BLaER1 treated with 17β-estradiol and CSF1 and Interleukin-3, amounts not matched to agents 10 nM and 100 nM (cell line): Measurements from ENCODE around the gene KCND2.

ENCODE experiments used
- H3K27ac ChIP-seq, 11 experiments: shearing (Covaris generic); formaldehyde crosslinking; 2 replicates each; pipeline ENCODE4 v1.8.1; 2022
- H3K27me3 ChIP-seq, 11 experiments: shearing (Covaris generic); formaldehyde crosslinking; 2 replicates each; pipeline ENCODE4 v1.8.1; 2022
- H3K36me3 ChIP-seq, 11 experiments: shearing (Covaris generic); formaldehyde crosslinking; 2 replicates each; pipeline ENCODE4 v1.8.1; 2022
- H3K4me1 ChIP-seq, 10 experiments: shearing (Covaris generic); formaldehyde crosslinking; 2 replicates each; pipeline ENCODE4 v1.8.1; 2022
- H3K4me2 ChIP-seq, 11 experiments: shearing (Covaris generic); formaldehyde crosslinking; 2 replicates each; pipeline ENCODE4 v1.8.1; 2022
- H3K4me3 ChIP-seq, 10 experiments: shearing (Covaris generic); formaldehyde crosslinking; 2 replicates each; pipeline ENCODE4 v1.8.1; 2022
- H3K9ac ChIP-seq, 11 experiments: shearing (Covaris generic); formaldehyde crosslinking; 2 replicates each; pipeline ENCODE4 v1.8.1; 2022
- H3K9me3 ChIP-seq, 11 experiments: shearing (Covaris generic); formaldehyde crosslinking; replicated peaks in 1 of 11; 2 replicates each; pipeline ENCODE4 v1.8.1; 2022
- H4K20me1 ChIP-seq, 11 experiments: shearing (Covaris generic); formaldehyde crosslinking; 2 replicates each; pipeline ENCODE4 v1.8.1; 2022
- Cebpa-rat ChIP-seq, 11 experiments: shearing (Covaris generic); IDR thresholded peaks; 2 replicates each; pipeline ENCODE4 v1.8.1; 2022

Gene KCND2

DNA sequence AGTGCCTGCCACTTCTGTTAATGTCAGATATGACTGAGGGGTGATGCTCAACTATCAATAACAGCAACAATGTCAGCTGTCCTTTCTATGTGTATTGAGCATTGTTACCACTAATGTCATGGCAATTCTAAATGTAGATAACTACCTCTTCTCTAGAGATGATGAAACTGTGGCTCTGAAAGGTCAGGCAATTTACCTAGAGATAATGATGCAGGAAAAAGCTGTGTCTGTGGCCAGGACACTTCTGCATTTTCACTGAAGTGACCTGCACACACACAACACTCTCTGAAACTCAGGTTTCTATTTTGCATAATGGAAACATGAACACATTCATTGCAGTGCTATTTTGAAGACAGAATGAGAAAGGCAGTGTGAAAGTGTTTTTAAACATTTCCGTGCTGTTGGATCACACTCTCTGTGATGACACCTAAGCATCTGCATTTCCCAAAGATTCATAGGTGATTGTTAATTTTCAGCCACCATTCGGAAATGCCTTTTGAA, 148.2 kb downstream of the KCND2 start:
- Histone ChIP-seq H3K9ac (no peak overlapping the region), H4K20me1 (no peaks in the 10 kb centered on the region), H3K4me1 (no peaks in the 10 kb centered on the region), H3K27me3 (no peaks in the 10 kb centered on the region), H3K4me2 (no peak overlapping the region), H3K4me3 (no peak overlapping the region), H3K27ac (no peak overlapping the region), H3K9me3 (no peaks in the 10 kb centered on the region), H3K36me3 (no peaks in the 10 kb centered on the region)
- TF ChIP-seq Cebpa-rat (IDR thresholded peaks at IDR 0.05) = no peak

DNA sequence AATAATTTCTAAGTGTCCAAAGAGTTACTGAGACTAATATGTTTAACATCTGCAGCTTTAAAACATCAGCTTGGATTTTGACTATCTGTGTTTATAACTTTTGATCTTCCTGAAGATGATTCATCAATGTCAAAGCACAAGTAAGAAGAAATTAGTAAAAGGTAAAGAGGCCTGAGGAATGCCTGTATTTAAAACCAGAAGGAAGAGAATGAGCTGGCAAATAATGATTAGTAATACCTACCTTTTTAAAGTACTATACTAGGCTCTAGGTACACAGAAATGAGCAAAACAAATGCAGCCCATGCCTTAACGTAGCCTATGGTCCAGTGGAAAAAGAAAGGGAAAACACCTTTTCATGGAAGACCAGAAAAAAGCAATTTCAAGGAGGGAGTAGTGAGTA, 158.0 kb downstream of the KCND2 start:
- no peak overlapping the region for H3K4me2 ChIP-seq
- no peak overlapping the region for H3K4me3 ChIP-seq
- no peaks in the 10 kb centered on the region for H3K9me3 ChIP-seq
- no peak overlapping the region for H3K9ac ChIP-seq
- TF ChIP-seq Cebpa-rat (IDR thresholded peaks at IDR 0.05) = no peak
- H3K36me3 ChIP-seq = no peaks in the 10 kb centered on the region
- H3K27me3 ChIP-seq = no peaks in the 10 kb centered on the region
- H4K20me1 ChIP-seq = no peaks in the 10 kb centered on the region
- no peaks in the 10 kb centered on the region for H3K4me1 ChIP-seq
- no peak overlapping the region for H3K27ac ChIP-seq

DNA sequence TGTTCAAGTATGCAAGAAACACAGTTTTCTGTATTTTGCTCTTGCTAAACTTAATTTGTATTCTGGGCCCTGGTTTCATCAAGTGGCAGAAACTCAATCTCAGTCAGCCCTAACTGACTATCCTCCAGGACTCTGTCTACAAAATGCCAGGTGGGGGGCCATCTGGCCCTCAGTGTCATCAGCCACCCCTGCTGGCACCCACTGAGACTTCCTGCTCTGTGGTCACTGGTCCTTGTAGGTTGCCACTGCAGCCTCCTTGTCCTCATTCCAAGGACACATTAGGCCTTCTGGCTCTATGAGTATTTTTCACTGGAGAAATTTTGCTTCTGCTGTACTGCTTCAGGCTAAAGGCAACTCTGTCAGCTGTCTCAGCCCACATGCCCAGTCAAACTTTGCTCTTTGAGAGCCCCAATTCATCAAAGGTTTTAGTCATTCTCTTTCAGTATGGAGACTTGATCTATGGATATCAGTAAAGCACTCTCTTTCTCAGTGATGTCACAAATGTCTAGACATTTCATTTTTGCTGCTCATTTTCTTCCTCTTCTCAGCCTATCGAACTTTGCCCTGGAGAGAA, 163.6 kb downstream of the KCND2 start:
- Histone ChIP-seq H3K27ac (no peak overlapping the region), H3K4me1 (0 out of 20 replicates have a peak, but pooled peaks cover 0 to 3% (median 0%) of the 10 kb centered on the region in 10 experiments)
- TF ChIP-seq Cebpa-rat (IDR thresholded peaks at IDR 0.05) = no peak

DNA sequence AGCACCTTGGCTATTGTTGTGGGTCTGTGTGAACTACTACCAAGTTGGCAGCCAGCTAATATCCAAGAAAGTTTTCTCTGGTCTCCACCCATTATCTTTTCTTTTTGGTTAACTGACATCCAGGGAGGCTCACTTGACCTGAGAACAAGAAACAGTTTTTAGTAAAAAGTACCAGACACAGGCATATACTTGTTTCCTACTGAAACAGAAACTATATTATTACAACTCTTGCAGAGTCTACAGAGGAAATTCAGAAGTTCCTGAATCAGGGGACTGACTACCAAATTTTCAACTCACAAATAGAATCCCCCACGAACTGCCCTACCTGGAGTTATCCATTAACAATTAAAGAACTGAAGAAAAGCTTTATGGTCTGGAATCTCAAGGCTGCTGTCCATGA, 168.9 kb downstream of the KCND2 start:
- no peaks in the 10 kb centered on the region for H3K4me1 ChIP-seq
- H4K20me1 ChIP-seq = no peaks in the 10 kb centered on the region
- H3K9ac ChIP-seq = no peak overlapping the region
- H3K27ac ChIP-seq = no peak overlapping the region
- H3K27me3 ChIP-seq = no peaks in the 10 kb centered on the region
- no peaks in the 10 kb centered on the region for H3K36me3 ChIP-seq
- no peak overlapping the region for H3K4me3 ChIP-seq
- no peak overlapping the region for H3K4me2 ChIP-seq
- H3K9me3 ChIP-seq = no peaks in the 10 kb centered on the region
- TF ChIP-seq Cebpa-rat (IDR thresholded peaks at IDR 0.05) = no peak

More for the DNA sequence above, 163.6 kb downstream of the KCND2 start:
- H3K36me3 ChIP-seq = no peaks in the 10 kb centered on the region
- H3K27me3 ChIP-seq = no peaks in the 10 kb centered on the region
- no peak overlapping the region for H3K4me3 ChIP-seq
- no peak overlapping the region for H3K4me2 ChIP-seq
- H4K20me1 ChIP-seq = no peaks in the 10 kb centered on the region
- H3K9ac ChIP-seq = no peak overlapping the region
- no peaks in the 10 kb centered on the region for H3K9me3 ChIP-seq

DNA sequence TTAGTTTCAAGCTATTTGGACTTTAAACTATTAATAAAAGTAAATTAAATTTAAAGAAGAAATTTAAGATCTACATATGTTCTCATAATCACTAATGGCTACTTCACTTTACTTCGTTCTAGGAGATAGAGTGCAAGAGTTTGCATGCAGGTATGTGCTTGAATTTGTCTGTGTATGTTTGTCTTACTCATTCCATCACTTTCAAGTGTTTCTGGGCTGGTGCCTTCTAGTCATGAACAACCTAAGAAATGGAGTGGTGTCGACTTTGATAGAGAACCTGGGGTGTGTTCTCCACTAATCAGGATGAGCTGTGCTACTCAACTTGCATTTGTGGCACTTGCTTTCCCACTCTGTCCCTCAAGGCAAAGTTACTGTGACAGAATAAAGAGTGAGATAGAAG, 169.9 kb downstream of the KCND2 start:
- Histone ChIP-seq H4K20me1 (no peaks in the 10 kb centered on the region), H3K9me3 (no peaks in the 10 kb centered on the region), H3K36me3 (no peaks in the 10 kb centered on the region), H3K9ac (no peak overlapping the region), H3K4me2 (no peak overlapping the region), H3K4me3 (no peak overlapping the region), H3K27me3 (no peaks in the 10 kb centered on the region), H3K27ac (no peak overlapping the region), H3K4me1 (no peaks in the 10 kb centered on the region)
- TF ChIP-seq Cebpa-rat (IDR thresholded peaks at IDR 0.05) = no peak

DNA sequence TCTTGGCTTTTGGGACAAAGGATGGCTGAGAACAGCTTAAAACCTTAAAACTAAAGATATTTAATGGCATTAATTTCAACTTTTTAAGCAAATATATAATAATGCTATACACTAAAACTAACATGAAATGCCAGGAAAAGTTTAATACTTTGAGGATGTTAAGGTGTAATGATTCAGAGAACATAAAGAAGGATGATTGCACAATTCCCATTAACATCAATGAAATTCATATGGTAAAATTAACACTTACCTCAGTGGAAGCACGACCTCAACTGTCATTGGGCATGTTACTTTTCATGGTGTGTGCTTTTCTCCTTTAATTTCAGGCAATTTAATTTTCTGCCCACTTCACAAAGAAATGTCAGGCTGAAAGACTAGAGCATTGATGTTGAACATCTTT, 171.7 kb downstream of the KCND2 start:
- no peaks in the 10 kb centered on the region for H3K9me3 ChIP-seq
- H3K36me3 ChIP-seq = no peaks in the 10 kb centered on the region
- TF ChIP-seq Cebpa-rat (IDR thresholded peaks at IDR 0.05) = no peak
- H4K20me1 ChIP-seq = no peaks in the 10 kb centered on the region
- no peaks in the 10 kb centered on the region for H3K27me3 ChIP-seq
- H3K4me1 ChIP-seq = no peaks in the 10 kb centered on the region
- H3K4me2 ChIP-seq = no peak overlapping the region
- H3K9ac ChIP-seq = no peak overlapping the region
- H3K27ac ChIP-seq = no peak overlapping the region
- H3K4me3 ChIP-seq = no peak overlapping the region

DNA sequence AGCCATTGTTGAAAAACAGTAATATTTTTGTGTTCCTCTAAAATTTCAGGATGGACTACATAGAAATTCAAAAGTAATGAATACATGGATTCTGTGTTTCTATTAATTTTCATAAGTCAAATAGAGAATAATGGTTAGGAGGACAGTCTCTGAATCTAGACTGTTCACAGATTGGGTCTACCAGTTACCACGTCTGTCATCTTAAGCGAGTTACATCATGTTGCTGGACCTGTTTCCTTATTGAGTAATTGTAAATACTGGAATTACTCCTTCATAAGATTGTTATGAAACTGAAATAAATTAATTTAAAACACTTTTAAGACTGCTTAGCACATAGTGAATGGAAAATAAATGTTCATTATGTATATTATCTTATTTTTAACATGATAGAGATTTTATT, 172.3 kb downstream of the KCND2 start:
- H3K9me3 ChIP-seq = no peaks in the 10 kb centered on the region
- H3K4me2 ChIP-seq = no peak overlapping the region
- H3K4me1 ChIP-seq = no peaks in the 10 kb centered on the region
- TF ChIP-seq Cebpa-rat (IDR thresholded peaks at IDR 0.05) = no peak
- no peak overlapping the region for H3K27ac ChIP-seq
- no peak overlapping the region for H3K4me3 ChIP-seq
- H3K9ac ChIP-seq = no peak overlapping the region
- no peaks in the 10 kb centered on the region for H3K36me3 ChIP-seq
- H4K20me1 ChIP-seq = no peaks in the 10 kb centered on the region
- H3K27me3 ChIP-seq = no peaks in the 10 kb centered on the region

DNA sequence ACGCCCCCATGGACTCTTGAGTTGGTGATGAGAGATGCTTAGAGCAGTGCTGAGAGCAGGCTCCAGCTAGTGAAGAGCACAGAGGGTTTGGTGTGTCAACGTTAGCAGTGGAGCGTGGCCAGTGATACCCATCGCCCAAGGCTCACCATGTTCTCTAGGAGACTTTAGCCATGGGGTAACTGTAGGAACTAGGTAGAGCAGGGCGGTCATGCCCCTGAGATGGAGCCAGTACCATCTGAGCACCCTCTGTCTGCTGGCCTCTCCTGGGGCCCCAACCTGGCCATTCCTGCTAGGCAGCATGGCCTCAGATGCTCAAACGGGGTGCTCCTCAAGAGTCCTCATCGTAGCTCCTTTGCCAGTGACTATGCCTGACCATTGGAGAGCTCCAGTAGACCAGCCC, 179.7 kb downstream of the KCND2 start:
- no peaks in the 10 kb centered on the region for H4K20me1 ChIP-seq
- no peaks in the 10 kb centered on the region for H3K27me3 ChIP-seq
- peaks cover 0 to 5% (median 0%) of the 10 kb centered on the region in 11 experiments; a peak in 1 of 22 replicates for H3K36me3 ChIP-seq
- no peaks in the 10 kb centered on the region for H3K4me1 ChIP-seq
- no peak overlapping the region for H3K4me3 ChIP-seq
- no peak for TF ChIP-seq Cebpa-rat (IDR thresholded peaks at IDR 0.05)
- no peak overlapping the region for H3K9ac ChIP-seq
- H3K9me3 ChIP-seq = peaks cover 25 to 34% (median 27%) of the 10 kb centered on the region in 11 experiments
- H3K27ac ChIP-seq = no peak overlapping the region
- no peak overlapping the region for H3K4me2 ChIP-seq

DNA sequence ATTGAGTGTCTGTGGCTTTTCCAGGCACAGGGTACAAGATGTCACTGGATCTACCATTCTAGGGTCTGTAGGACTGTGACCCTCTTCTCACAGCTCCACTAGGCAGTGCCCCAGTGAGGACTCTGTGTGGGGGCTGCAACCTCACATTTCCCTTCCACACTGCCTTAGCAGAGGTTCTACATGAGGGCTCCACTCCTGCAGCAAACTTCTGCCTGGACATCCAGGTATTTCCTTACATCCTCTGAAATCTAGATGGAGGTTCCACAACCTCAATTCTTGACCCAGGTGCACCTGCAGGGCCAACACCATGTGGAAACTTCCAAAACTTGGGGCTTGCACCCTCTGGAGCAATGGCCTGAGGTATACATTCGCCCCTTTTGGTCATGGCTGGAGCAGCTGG, 183.7 kb downstream of the KCND2 start:
- Histone ChIP-seq H3K4me3 (no peak overlapping the region), H3K9me3 (peaks cover 25 to 35% (median 28%) of the 10 kb centered on the region in 11 experiments), H3K4me1 (no peaks in the 10 kb centered on the region), H3K9ac (no peak overlapping the region), H4K20me1 (no peaks in the 10 kb centered on the region), H3K27ac (no peak overlapping the region), H3K27me3 (no peaks in the 10 kb centered on the region), H3K36me3 (peaks cover 0 to 5% (median 0%) of the 10 kb centered on the region in 11 experiments; a peak in 1 of 22 replicates), H3K4me2 (no peak overlapping the region)
- TF ChIP-seq Cebpa-rat (IDR thresholded peaks at IDR 0.05) = no peak

DNA sequence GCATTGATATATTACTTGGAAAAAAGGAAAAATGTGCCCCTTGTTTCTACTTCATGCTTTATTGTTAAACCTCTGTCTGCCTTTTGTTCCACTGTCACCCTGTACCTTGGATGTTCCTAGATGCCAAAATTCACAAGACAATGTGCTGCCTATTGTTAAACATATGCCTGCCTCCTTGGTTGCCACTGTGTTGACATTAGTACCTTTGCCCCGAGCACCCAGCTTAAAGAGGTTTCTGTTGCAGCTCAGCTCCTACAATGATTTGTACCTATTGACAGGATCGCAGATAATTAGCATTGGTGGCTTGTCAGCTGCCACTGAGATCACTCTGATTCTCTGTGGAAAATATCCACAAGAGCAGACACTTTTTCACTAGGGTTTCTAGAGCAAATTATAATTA, 188.0 kb downstream of the KCND2 start:
- Histone ChIP-seq H3K9ac (no peak overlapping the region), H3K36me3 (peaks cover 0 to 5% (median 0%) of the 10 kb centered on the region in 11 experiments; a peak in 1 of 22 replicates), H4K20me1 (no peaks in the 10 kb centered on the region), H3K4me1 (no peaks in the 10 kb centered on the region), H3K9me3 (peaks cover 15 to 20% (median 18%) of the 10 kb centered on the region in 11 experiments), H3K27ac (no peak overlapping the region), H3K4me2 (no peak overlapping the region), H3K4me3 (no peak overlapping the region), H3K27me3 (no peaks in the 10 kb centered on the region)
- no peak for TF ChIP-seq Cebpa-rat (IDR thresholded peaks at IDR 0.05)
